Activated naive CD4-positive, alpha-beta T cell treated with anti-CD3 and anti-CD28 coated beads, Interleukin-2, amount 10 ng/mL, durations not matched to agents 7 days and 5 days (primary cell): ENCODE results near the gene NVL.
"Not testable (repeated sequence)": the region's sequence is repeated elsewhere in the genome, so short reads cannot be mapped to it uniquely, and the experiment has no call there.

Experiments used
- CTCF ChIA-PET: fragments of 350-600 bp; sonication (Branson Sonifier 250); formaldehyde crosslinking; loops from one replicate; lab custom pipeline; 2021; ENCODE audit warnings: antibody characterized with exemption; lab: Charles Lee
- DNase-seq: peaks from one replicate; pipeline ENCODE4 v3.0.0-alpha.2; 2020
- H3K27ac Mint-ChIP-seq: one replicate; pipeline ENCODE4 v1.8.0; 2021; ENCODE audit warnings: mild to moderate bottlenecking, moderate library complexity, mixed read lengths
- H3K27me3 Mint-ChIP-seq: one replicate; pipeline ENCODE4 v1.8.0; 2021; ENCODE audit warnings: mild to moderate bottlenecking, mixed read lengths
- H3K36me3 Mint-ChIP-seq: one replicate; pipeline ENCODE4 v1.8.0; 2021; ENCODE audit warnings: mixed read lengths
- H3K4me1 Mint-ChIP-seq: one replicate; pipeline ENCODE4 v1.8.0; 2021; ENCODE audit warnings: mixed read lengths
- H3K4me3 Mint-ChIP-seq: one replicate; pipeline ENCODE4 v1.8.0; 2021; ENCODE audit warnings: mild to moderate bottlenecking, moderate library complexity, mixed read lengths
- H3K9me3 Mint-ChIP-seq: one replicate; pipeline ENCODE4 v1.8.0; 2021; ENCODE audit warnings: mixed read lengths

NVL gene

DNA sequence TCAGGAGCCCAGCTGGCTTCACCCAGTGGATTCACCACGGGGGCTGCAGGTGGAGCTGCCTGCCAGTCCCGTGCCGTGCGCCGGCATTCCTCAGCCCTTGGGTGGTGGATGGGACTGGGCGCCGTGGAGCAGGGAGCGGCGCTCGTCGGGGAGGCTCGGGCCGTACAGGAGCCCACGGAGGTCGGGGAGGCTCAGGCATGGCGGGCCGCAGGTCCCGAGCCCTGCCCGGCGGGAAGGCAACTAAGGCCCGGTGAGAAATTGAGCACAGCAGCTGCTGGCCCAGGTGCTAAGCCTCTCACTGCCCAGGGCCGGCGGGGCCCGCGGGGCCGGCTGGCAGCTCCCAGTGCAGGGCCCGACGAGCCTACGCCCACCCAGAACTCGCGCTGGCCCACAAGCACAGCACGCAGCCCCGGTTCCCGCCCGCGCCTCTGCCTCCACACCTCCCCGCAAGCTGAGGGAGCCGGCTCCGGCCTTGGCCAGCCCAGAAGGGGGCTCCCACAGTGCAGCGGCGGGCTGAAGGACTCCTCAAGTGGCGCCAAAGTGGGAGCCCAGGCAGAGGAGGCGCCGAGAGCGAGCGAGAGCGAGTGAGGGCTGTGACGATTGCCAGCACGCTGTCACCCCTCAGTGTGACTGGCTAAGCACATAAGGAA lies 22.6 kb upstream of the NVL start:
- not testable (repeated sequence) for H3K9me3 Mint-ChIP-seq, DNase-seq, H3K27ac Mint-ChIP-seq, H3K4me3 Mint-ChIP-seq, H3K36me3 Mint-ChIP-seq, H3K27me3 Mint-ChIP-seq
- H3K4me1 Mint-ChIP-seq, result peaks cover 20% of the 10 kb centered on the region
- CTCF ChIA-PET, result interaction anchor here (1.5 kb wide), 2 partner anchors 19 to 105 kb away, joined by 3 read pairs; no protein-coding TSS in a partner anchor

- H3K27me3 Mint-ChIP-seq, H3K36me3 Mint-ChIP-seq, H3K4me3 Mint-ChIP-seq, CTCF ChIA-PET, DNase-seq, H3K27ac Mint-ChIP-seq, H3K9me3 Mint-ChIP-seq: not testable (repeated sequence)
- peaks cover 18% of the 10 kb centered on the region for H3K4me1 Mint-ChIP-seq
Measured at GRCh38 chr1:224349716-224350115, 19.7 kb upstream of the NVL start.

- peaks cover 18% of the 10 kb centered on the region for H3K4me1 Mint-ChIP-seq
- CTCF ChIA-PET, result no interaction called here
- H3K27ac Mint-ChIP-seq, result peak overlapping the region; percentile 76
- peaks cover 21% of the 10 kb centered on the region for H3K9me3 Mint-ChIP-seq
- H3K4me3 Mint-ChIP-seq, result no peak overlapping the region
- peaks cover 4% of the 10 kb centered on the region for H3K27me3 Mint-ChIP-seq
- peaks cover 12% of the 10 kb centered on the region for H3K36me3 Mint-ChIP-seq
- no peak for DNase-seq
Measured at GRCh38 chr1:224348137-224348536, 18.2 kb upstream of the NVL start.

GRCh38 chr1:224343679-224344078 lies 13.7 kb upstream of the NVL start:
- no peak overlapping the region for H3K4me3 Mint-ChIP-seq
- no peak overlapping the region for H3K27ac Mint-ChIP-seq
- CTCF ChIA-PET, result interaction anchor here (1.1 kb wide), 1 partner anchor 10 kb away, joined by 4 read pairs; no protein-coding TSS in a partner anchor
- no peak for DNase-seq
- H3K9me3 Mint-ChIP-seq, result peaks cover 30% of the 10 kb centered on the region
- H3K4me1 Mint-ChIP-seq, result peaks cover 26% of the 10 kb centered on the region
- peaks cover 20% of the 10 kb centered on the region for H3K27me3 Mint-ChIP-seq
- H3K36me3 Mint-ChIP-seq, result peaks cover 19% of the 10 kb centered on the region

GRCh38 chr1:224340453-224341384 lies 10.7 kb upstream of the NVL start:
- peak overlapping the region; percentile 62 for H3K4me3 Mint-ChIP-seq
- CTCF ChIA-PET, result interaction anchor here (0.7 to 0.8 kb wide), 2 partner anchors 117 to 158 kb away, joined by 3 read pairs; no protein-coding TSS in a partner anchor
- not testable (repeated sequence) for H3K27ac Mint-ChIP-seq
- H3K36me3 Mint-ChIP-seq, result peaks cover 14% of the 10 kb centered on the region
- H3K27me3 Mint-ChIP-seq, result peaks cover 21% of the 10 kb centered on the region
- peaks cover 10% of the 10 kb centered on the region for H3K4me1 Mint-ChIP-seq
- peaks cover 22% of the 10 kb centered on the region for H3K9me3 Mint-ChIP-seq
- DNase-seq, result peak; percentile 62

DNA sequence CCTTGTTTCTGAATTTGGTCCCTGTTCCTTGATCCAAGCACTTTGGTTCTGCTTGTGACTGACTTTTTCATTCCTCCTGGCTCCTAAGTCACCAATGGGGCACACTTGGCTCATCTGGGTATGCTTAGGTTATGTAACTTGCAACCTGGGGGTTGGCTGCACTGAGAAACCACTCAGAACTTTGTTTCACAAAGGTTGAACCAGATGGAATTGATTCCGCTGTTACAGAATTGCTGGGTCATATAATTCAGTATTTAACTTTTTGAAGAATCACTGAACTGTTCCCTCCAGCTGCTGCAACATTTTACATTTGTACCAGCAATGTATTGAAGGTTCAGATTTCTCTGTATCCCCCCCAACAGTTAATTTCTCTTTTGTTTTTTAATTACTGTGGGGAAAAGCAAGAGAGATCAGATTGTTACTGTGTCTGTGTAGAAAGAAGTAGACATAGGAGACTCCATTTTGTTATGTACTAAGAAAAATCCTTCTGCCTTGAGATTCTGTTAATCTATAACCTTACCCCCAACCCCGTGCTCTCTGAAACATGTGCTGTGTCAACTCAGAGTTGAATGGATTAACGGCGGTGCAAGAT lies 9.6 kb upstream of the NVL start:
- Mint-ChIP-seq H3K4me3 (no peak overlapping the region), H3K4me1 (peaks cover 10% of the 10 kb centered on the region), H3K27me3 (peaks cover 21% of the 10 kb centered on the region), H3K27ac (no peak overlapping the region), H3K36me3 (peaks cover 14% of the 10 kb centered on the region), H3K9me3 (peaks cover 19% of the 10 kb centered on the region)
- CTCF ChIA-PET, result no interaction called here
- DNase-seq, result no peak

- peaks cover 23% of the 10 kb centered on the region for H3K4me1 Mint-ChIP-seq
- H3K27me3 Mint-ChIP-seq, result peaks cover 21% of the 10 kb centered on the region
- CTCF ChIA-PET, result no interaction called here
- H3K36me3 Mint-ChIP-seq, result peaks cover 14% of the 10 kb centered on the region
- no peak for DNase-seq
- peaks cover 18% of the 10 kb centered on the region for H3K9me3 Mint-ChIP-seq
- H3K27ac Mint-ChIP-seq, result no peak overlapping the region
- H3K4me3 Mint-ChIP-seq, result no peak overlapping the region
Measured at GRCh38 chr1:224338150-224338838, 8.3 kb upstream of the NVL start.

DNA sequence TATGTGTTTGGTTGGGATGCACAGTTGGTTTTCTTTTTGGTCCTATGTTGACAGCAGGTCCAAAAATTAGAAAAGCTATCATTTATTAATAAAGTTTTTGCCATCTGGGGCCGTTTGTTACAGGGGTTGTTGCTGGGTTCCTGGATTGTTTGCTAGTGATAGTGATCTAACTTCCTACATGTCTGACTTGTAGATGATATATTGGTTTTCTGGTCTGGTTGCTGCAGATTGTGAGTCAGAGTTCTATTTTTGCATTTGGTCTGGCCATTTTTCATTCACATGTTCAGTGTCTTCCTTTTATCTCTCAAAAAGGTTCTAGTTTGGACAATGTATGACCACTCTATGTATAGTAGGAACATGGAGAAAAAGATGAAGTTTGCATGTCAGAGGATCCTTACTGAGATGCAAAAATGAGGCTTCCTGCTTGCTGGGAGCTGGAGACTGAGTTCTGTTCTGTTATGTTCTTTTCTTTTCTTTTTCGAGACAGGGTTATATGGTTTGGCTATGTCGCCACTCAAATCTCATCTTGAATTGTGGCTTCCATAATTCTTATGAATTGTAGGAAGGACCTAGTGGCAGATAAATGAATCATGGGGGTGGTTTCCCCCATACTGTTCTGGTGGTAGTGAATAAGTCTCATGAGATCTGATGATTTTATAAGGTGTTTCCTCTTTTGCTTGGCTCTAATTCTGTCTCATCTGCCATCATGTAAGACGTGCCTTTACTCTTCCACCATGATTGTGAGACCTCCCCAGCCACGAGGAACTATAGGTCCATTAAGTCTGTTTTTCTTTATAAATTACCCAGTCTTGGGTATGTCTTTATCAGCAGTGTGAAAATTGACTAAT lies 4.2 kb upstream of the NVL start:
- DNase-seq, result no peak
- Mint-ChIP-seq H3K9me3 (peaks cover 8% of the 10 kb centered on the region), H3K36me3 (peaks cover 5% of the 10 kb centered on the region), H3K4me1 (peaks cover 33% of the 10 kb centered on the region), H3K27ac (peak overlapping the region; percentile 21), H3K27me3 (peaks cover 10% of the 10 kb centered on the region), H3K4me3 (no peak overlapping the region)
- CTCF ChIA-PET, result interaction anchor here (0.5 to 5.2 kb wide), 18 partner anchors 10 to 632 kb away, joined by 3 to 61 read pairs (median 4); partner anchors contain the start of gene FBXO28

GRCh38 chr1:224333309-224333926 lies 3.4 kb upstream of the NVL start:
- H3K4me1 Mint-ChIP-seq, result peaks cover 38% of the 10 kb centered on the region
- peaks cover 8% of the 10 kb centered on the region for H3K9me3 Mint-ChIP-seq
- no peak overlapping the region for H3K27ac Mint-ChIP-seq
- peak; percentile 48 for DNase-seq
- H3K36me3 Mint-ChIP-seq, result peaks cover 5% of the 10 kb centered on the region
- CTCF ChIA-PET, result interaction anchor here (0.5 to 5.2 kb wide), 18 partner anchors 10 to 632 kb away, joined by 3 to 61 read pairs (median 4); partner anchors contain the start of gene FBXO28
- H3K27me3 Mint-ChIP-seq, result peaks cover 3% of the 10 kb centered on the region
- no peak overlapping the region for H3K4me3 Mint-ChIP-seq

- no peaks in the 10 kb centered on the region for H3K27me3 Mint-ChIP-seq
- H3K9me3 Mint-ChIP-seq, result peaks cover 8% of the 10 kb centered on the region
- peaks cover 52% of the 10 kb centered on the region for H3K4me1 Mint-ChIP-seq
- H3K27ac Mint-ChIP-seq, result no peak overlapping the region
- no peak for DNase-seq
- CTCF ChIA-PET, result interaction anchor here (5.2 kb wide), 1 partner anchor 216 kb away, joined by 61 read pairs; the partner anchor contains the start of gene FBXO28
- no peak overlapping the region for H3K4me3 Mint-ChIP-seq
- peaks cover 7% of the 10 kb centered on the region for H3K36me3 Mint-ChIP-seq
Measured at GRCh38 chr1:224331824-224332223, 1.9 kb upstream of the NVL start.

GRCh38 chr1:224331326-224331725 lies 1.4 kb upstream of the NVL start:
- Mint-ChIP-seq H3K4me1 (peaks cover 54% of the 10 kb centered on the region), H3K9me3 (peaks cover 8% of the 10 kb centered on the region), H3K36me3 (peaks cover 7% of the 10 kb centered on the region), H3K27me3 (no peaks in the 10 kb centered on the region), H3K27ac (peak overlapping the region; percentile 33), H3K4me3 (peak overlapping the region; percentile 90)
- CTCF ChIA-PET, result interaction anchor here (5.2 kb wide), 1 partner anchor 215 kb away, joined by 61 read pairs; the partner anchor contains the start of gene FBXO28
- no peak for DNase-seq

- DNase-seq, result no peak
- Mint-ChIP-seq H3K4me3 (peak overlapping the region; percentile 90), H3K4me1 (peaks cover 57% of the 10 kb centered on the region), H3K27me3 (no peaks in the 10 kb centered on the region), H3K36me3 (peaks cover 7% of the 10 kb centered on the region), H3K27ac (peak overlapping the region; percentile 94), H3K9me3 (peaks cover 8% of the 10 kb centered on the region)
- CTCF ChIA-PET, result interaction anchor here (1.0 to 1.8 kb wide), 3 partner anchors 14 to 213 kb away, joined by 3 to 6 read pairs (median 3); no protein-coding TSS in a partner anchor
Measured at GRCh38 chr1:224329484-224329841, 509 bp downstream of the NVL start.
